HFF-Myc (cell line): ENCODE measurements around the gene ZDHHC6.

ENCODE experiments used
- DNase-seq: peaks from one replicate; pipeline ENCODE4 v3.0.0-alpha.2; 2011; ENCODE audit warnings: low read depth; ENCODE audit errors: extremely low read depth
- H3K4me3 ChIP-seq: replicated peaks from 2 replicates; pipeline ENCODE4 v1.5.1; 2011; ENCODE audit warnings: low read depth, mild to moderate bottlenecking, control low read depth, low read length
- TF ChIP-seq, protein P1 (sequence below): IDR thresholded peaks from 2 replicates; pipeline ENCODE4 v1.5.1; 2012; ENCODE audit warnings: mild to moderate bottlenecking, low read depth, low read length, control low read depth; ENCODE audit errors: missing control alignments

Gene ZDHHC6

DNA sequence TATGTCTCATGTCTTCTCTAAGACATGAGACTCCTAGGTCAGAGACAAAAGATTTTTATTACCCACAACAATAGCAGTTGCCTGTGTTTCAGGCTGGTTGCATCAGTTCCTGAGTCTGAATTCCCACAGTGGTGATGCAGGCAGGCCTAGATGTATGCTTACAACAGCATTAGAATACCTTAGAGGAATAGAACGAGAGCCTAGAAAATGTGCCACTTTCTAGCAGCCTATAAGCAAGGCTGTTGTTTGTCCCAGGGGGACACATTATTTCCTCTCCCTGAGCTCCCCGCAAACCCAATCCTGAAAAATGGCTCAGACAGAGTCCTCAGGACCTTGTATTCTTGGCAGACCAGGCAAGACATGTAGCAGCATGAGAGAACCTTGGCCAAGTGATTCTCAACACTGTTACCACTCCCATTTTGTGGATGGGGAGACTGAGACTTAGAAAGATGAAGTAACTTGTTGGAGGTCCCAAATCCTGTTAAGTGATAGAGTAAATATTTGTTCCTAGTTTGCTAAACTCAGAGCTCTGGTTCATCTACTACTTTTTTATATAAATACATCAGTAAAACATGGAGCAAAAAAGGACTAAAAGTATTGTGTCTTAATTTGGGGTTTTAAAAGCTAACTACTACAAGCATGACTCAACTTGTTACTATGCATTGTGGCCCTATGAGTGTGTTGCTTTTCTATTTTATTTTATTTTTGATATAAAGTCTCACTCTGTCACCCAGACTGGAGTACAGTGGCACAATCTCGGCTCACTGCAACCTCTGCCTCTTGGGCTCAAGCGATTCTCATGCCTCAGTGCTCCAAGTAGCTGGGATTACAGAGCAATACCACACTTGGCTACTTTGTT is 14.5 kb upstream of the ZDHHC6 start:
- no peak for DNase-seq
- H3K4me3 ChIP-seq = no peak overlapping the region
- TF ChIP-seq, protein P1, sequence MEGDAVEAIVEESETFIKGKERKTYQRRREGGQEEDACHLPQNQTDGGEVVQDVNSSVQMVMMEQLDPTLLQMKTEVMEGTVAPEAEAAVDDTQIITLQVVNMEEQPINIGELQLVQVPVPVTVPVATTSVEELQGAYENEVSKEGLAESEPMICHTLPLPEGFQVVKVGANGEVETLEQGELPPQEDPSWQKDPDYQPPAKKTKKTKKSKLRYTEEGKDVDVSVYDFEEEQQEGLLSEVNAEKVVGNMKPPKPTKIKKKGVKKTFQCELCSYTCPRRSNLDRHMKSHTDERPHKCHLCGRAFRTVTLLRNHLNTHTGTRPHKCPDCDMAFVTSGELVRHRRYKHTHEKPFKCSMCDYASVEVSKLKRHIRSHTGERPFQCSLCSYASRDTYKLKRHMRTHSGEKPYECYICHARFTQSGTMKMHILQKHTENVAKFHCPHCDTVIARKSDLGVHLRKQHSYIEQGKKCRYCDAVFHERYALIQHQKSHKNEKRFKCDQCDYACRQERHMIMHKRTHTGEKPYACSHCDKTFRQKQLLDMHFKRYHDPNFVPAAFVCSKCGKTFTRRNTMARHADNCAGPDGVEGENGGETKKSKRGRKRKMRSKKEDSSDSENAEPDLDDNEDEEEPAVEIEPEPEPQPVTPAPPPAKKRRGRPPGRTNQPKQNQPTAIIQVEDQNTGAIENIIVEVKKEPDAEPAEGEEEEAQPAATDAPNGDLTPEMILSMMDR = no peak

DNA sequence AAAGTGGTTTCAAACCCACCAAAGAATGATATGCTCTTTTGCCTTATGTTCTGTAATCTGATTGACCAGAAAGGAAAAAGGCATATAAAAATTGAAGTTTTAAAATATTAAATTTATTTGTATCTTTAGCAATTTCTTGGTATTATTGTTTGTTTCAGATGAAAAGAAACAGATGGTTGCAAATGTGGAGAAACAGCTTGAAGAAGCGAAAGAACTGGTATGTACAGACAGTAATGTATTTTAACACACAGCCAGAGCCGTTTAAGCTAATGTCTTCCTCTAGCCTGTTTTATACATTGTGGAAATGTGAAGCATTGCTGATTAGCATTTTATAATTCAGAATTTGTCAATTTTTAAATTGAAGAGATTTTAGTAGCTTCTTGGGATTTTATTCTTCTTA is 13.7 kb upstream of the ZDHHC6 start:
- TF ChIP-seq, protein P1 = no peak
- no peak overlapping the region for H3K4me3 ChIP-seq
- DNase-seq = no peak

DNA sequence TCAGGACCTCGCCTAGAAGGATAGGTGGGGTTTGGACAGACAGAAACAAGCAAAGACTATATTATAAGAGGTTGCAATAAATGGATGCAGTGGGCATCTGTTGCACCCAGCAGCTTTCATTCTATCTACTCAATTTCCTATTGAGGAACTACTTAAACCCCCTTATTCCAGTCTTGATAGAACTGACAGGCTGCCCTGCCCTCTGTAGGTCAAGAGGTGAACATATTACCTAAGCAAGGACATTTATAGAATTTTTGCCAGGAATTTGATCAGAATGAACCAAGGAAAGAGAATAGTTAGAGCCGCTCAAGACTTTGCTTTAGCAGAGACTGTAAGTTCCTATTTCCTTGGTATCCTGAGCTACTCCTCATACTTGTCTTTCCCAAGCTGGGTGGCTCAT is 9.8 kb upstream of the ZDHHC6 start:
- TF ChIP-seq, protein P1 = no peak
- H3K4me3 ChIP-seq = no peak overlapping the region
- DNase-seq = no peak

DNA sequence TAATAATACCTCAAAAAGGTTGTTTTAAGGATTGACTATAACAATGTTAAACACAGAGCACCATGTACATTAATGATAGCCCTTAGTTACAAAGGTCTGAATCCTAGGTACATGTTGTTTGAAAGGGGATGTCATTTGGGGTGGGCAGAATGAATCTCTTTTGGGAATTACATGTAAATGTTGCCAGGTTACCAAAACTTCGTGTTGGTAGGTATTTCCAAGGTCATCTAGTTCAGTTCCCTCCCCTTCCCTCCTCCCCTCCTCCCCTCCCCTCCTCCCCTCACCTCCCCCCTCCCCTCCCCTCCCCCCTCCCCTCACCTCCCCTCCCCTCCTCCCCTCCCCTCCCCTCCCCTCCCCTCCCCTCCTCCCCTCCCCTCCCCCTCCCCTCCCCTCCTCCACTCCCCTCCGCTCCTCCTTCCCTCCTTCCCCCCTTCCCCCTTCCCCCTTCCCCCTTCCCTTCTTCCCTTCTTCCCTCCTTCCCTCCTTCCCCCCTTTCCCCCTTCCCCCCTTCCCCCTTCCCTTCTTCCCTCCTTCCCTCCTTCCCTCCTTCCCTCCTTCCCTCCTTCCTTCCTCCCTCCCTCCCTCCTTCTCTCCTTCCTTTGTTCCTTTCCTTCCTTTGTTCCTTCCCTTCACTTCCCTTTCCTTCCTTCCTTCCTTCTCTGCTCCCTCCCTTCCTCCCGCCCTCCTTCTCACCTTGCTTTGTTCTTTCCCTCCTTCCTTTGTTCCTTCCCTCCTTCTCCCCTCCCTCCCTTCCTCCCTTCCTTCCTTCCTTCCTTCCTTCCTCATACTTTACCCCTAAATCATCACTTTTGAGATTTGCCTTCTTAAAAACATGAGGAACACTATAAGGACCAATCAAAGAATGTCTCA is 8.4 kb upstream of the ZDHHC6 start:
- DNase-seq = no peak

DNA sequence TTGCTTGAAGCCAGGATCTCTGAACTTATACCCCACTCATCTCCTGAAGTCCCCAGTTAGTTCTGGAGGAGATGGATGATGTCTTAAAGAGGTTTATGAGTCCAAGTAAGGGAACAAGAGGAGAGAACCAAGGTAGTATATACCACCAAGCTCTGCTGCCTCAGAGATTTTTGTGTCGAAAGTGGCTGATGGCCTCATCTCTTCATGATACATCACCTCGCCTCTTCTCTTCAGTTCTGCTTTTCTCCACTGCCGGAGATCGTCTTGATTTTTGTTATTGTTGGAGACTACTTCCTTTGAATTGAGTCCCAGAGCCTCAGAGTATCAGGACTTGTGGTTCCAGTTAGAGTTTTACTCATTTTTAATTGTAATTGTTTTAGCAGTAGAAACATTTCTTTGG is 2.2 kb upstream of the ZDHHC6 start:
- TF ChIP-seq, protein P1 = no peak
- DNase-seq = no peak
- H3K4me3 ChIP-seq = no peak overlapping the region

More for the DNA sequence above, 8.4 kb upstream of the ZDHHC6 start:
- TF ChIP-seq, protein P1 = no peak
- H3K4me3 ChIP-seq = no peak overlapping the region

DNA sequence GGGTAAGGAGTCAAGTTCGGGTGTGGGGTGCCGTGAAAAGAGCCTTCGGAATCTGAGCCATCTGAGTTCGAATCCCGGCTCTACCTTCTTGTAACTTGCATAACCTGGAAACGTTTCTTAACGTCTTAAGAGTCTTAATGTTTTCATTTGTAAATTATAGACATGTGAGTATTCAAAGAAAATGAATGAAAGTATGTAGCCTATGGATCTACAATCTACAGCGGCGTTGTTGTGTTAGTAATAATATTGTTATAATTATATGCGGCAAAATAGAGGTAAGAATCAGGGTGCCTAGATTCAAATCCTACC is 860 bp upstream of the ZDHHC6 start:
- TF ChIP-seq, protein P1 = no peak
- H3K4me3 ChIP-seq = peak overlapping the region; percentile 100
- no peak for DNase-seq
